ENCODE results near the gene FLYWCH2.

DNA sequence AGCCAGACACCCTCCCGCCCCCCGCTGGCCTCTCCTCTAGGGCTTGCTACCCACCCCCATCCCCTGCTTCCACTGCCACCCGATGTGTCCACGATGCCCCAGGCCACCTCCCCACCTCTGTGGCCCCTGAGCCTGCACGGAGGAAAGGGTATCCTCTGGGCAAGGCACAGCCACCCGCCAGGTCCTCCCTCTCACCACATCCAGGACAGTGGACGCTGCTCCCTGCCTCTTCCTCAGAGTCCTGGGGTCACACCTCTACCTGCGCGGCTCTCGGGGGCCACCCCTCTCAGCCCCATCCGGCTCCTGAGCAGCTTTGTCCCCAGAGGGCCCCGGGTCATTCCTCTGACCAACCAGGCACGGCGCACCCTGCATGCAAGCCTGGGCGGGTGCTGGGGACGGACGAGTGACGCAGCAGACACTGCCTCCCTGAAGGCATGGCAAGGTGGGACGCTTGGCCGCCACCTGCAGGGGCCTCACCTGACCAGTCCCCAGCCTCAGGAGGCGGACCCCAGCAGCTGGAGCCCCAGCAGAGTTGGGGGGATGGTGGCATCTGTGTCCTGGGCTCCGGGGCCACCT is 53.5 kb downstream of the FLYWCH2 start:
- TF ChIP-seq ARNT (IDR thresholded peaks at IDR 0.05) (no peak), BHLHE40 (IDR thresholded peaks at IDR 0.05; ENCODE audit: borderline replicate concordance) (no peak), TARDBP (IDR thresholded peaks at IDR 0.05) (no peak), SUZ12 (IDR thresholded peaks at IDR 0.05) (no peak), CTBP1 (IDR thresholded peaks at IDR 0.05; ENCODE audit: borderline replicate concordance) (no peak), SP1 (IDR thresholded peaks at IDR 0.05) (no peak)

Data from HEK293T (cell line).